SK-N-SH treated with all-trans-retinoic acid at 6 μM for 48 hours (cell line): Measurements from ENCODE around the gene MTREX.

Experiments
- ARNTL ChIP-seq: fragments of 450-650 bp; formaldehyde crosslinking; IDR thresholded peaks from 2 replicates; pipeline ENCODE4 v1.5.0; 2020; ENCODE audit warnings: low read depth, mild to moderate bottlenecking, moderate library complexity, borderline replicate concordance
- CSDC2 ChIP-seq: fragments of 250-450 bp; sonication (Bioruptor Pico); IDR thresholded peaks from 2 replicates; pipeline ENCODE4 v1.5.0; 2020; ENCODE audit warnings: mild to moderate bottlenecking, moderate library complexity
- ISL1 ChIP-seq: fragments of 250-450 bp; sonication (Bioruptor Pico); IDR thresholded peaks from 2 replicates; pipeline ENCODE4 v2.1.2; 2022; ENCODE audit warnings: mild to moderate bottlenecking, moderate library complexity
- OSR1 ChIP-seq: fragments of 250-450 bp; sonication (Bioruptor Pico); IDR thresholded peaks from 2 replicates; pipeline ENCODE4 v1.8.0; 2022; ENCODE audit warnings: moderate library complexity, mild to moderate bottlenecking, inconsistent platforms
- POU6F1 ChIP-seq: fragments of 250-450 bp; sonication (Bioruptor Pico); IDR thresholded peaks from 2 replicates; pipeline ENCODE4 v1.8.0; 2021; ENCODE audit warnings: low read depth, mild to moderate bottlenecking, moderate library complexity, borderline replicate concordance
- RARB ChIP-seq: fragments of 250-450 bp; sonication (Bioruptor Pico); IDR thresholded peaks from 2 replicates; pipeline ENCODE4 v1.8.0; 2021; ENCODE audit warnings: mild to moderate bottlenecking, moderate library complexity
- TOX ChIP-seq: fragments of 250-450 bp; sonication (Bioruptor Pico); IDR thresholded peaks from 2 replicates; pipeline ENCODE4 v1.8.0; 2021; ENCODE audit warnings: mild to moderate bottlenecking, moderate library complexity, borderline replicate concordance
- ZFP3 ChIP-seq: fragments of 250-450 bp; sonication (Bioruptor Pico); IDR thresholded peaks from 2 replicates; pipeline ENCODE4 v1.5.0; 2020; ENCODE audit warnings: mild to moderate bottlenecking, moderate library complexity
- ZNF565 ChIP-seq: fragments of 450-650 bp; formaldehyde crosslinking; conservative IDR thresholded peaks from 2 replicates; pipeline ENCODE4 v1.5.0; 2020; ENCODE audit warnings: low read depth, mild to moderate bottlenecking, moderate library complexity
- TF ChIP-seq, protein P1 (sequence below): fragments of 250-450 bp; sonication (Bioruptor Pico); IDR thresholded peaks from 2 replicates; pipeline ENCODE4 v1.8.0; 2020; ENCODE audit warnings: mild to moderate bottlenecking, moderate library complexity, borderline replicate concordance

- TF ChIP-seq POU6F1 (CRISPR knock-in tag): no peak
- no peak for TF ChIP-seq TOX (CRISPR knock-in tag)
- TF ChIP-seq ZFP3 (CRISPR knock-in tag): no peak
- TF ChIP-seq, protein P1, sequence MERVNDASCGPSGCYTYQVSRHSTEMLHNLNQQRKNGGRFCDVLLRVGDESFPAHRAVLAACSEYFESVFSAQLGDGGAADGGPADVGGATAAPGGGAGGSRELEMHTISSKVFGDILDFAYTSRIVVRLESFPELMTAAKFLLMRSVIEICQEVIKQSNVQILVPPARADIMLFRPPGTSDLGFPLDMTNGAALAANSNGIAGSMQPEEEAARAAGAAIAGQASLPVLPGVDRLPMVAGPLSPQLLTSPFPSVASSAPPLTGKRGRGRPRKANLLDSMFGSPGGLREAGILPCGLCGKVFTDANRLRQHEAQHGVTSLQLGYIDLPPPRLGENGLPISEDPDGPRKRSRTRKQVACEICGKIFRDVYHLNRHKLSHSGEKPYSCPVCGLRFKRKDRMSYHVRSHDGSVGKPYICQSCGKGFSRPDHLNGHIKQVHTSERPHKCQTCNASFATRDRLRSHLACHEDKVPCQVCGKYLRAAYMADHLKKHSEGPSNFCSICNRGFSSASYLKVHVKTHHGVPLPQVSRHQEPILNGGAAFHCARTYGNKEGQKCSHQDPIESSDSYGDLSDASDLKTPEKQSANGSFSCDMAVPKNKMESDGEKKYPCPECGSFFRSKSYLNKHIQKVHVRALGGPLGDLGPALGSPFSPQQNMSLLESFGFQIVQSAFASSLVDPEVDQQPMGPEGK: no peak
- no peak for TF ChIP-seq RARB
- no peak for TF ChIP-seq ZNF565
- TF ChIP-seq CSDC2 (CRISPR knock-in tag): no peak
- no peak for TF ChIP-seq OSR1 (CRISPR knock-in tag)
- TF ChIP-seq ARNTL (CRISPR knock-in tag): no peak
- no peak for TF ChIP-seq ISL1 (CRISPR knock-in tag)
Observed at GRCh38 chr5:55319491-55319890, 11.7 kb downstream of the MTREX start.
